Measurements from ENCODE around the gene MYO1D.
"Not testable (repeated sequence)": the region's sequence is repeated elsewhere in the genome, so short reads cannot be mapped to it uniquely, and the experiment has no call there.

Gene MYO1D

GRCh38 chr17:32528825-32529224 lies 348.1 kb downstream of the MYO1D start:
- DNase-seq (ENCODE audit: low read depth) = no peak

- no peak for DNase-seq (ENCODE audit: low read depth)
Observed at GRCh38 chr17:32527146-32527545, 349.8 kb downstream of the MYO1D start.

- DNase-seq (ENCODE audit: low read depth) = no peak
Observed at GRCh38 chr17:32525122-32525521, 351.8 kb downstream of the MYO1D start.

- DNase-seq (ENCODE audit: low read depth) = not testable (repeated sequence)
Observed at GRCh38 chr17:32524553-32524880, 352.4 kb downstream of the MYO1D start.

- peak; percentile 35 for DNase-seq (ENCODE audit: low read depth)
Observed at GRCh38 chr17:32523827-32524552, 352.9 kb downstream of the MYO1D start.

- peak; percentile 35 for DNase-seq (ENCODE audit: low read depth)
Observed at GRCh38 chr17:32523017-32523680, 353.8 kb downstream of the MYO1D start.

- DNase-seq (ENCODE audit: low read depth) = no peak
Observed at GRCh38 chr17:32520737-32521404, 356.1 kb downstream of the MYO1D start.

- peak; percentile 55 for DNase-seq (ENCODE audit: low read depth)
Observed at GRCh38 chr17:32520104-32520701, 356.7 kb downstream of the MYO1D start.

GRCh38 chr17:32519228-32520103 lies 357.5 kb downstream of the MYO1D start:
- peak; percentile 64 for DNase-seq (ENCODE audit: low read depth)

GRCh38 chr17:32518646-32519227 lies 358.2 kb downstream of the MYO1D start:
- no peak for DNase-seq (ENCODE audit: low read depth)

GRCh38 chr17:32517982-32518381 lies 358.9 kb downstream of the MYO1D start:
- no peak for DNase-seq (ENCODE audit: low read depth)

GRCh38 chr17:32516940-32517701 lies 359.8 kb downstream of the MYO1D start:
- DNase-seq (ENCODE audit: low read depth) = no peak

- DNase-seq (ENCODE audit: low read depth) = no peak
Observed at GRCh38 chr17:32516450-32516849, 360.5 kb downstream of the MYO1D start.

GRCh38 chr17:32515677-32516383 lies 361.1 kb downstream of the MYO1D start:
- DNase-seq (ENCODE audit: low read depth) = no peak

- DNase-seq (ENCODE audit: low read depth) = no peak
Observed at GRCh38 chr17:32514606-32515005, 362.3 kb downstream of the MYO1D start.

- no peak for DNase-seq (ENCODE audit: low read depth)
Observed at GRCh38 chr17:32513579-32513978, 363.3 kb downstream of the MYO1D start.

- no peak for DNase-seq (ENCODE audit: low read depth)
Observed at GRCh38 chr17:32512328-32512727, 364.6 kb downstream of the MYO1D start.

- DNase-seq (ENCODE audit: low read depth) = no peak
Observed at GRCh38 chr17:32510466-32510865, 366.5 kb downstream of the MYO1D start.

GRCh38 chr17:32508926-32509325 lies 368.0 kb downstream of the MYO1D start:
- DNase-seq (ENCODE audit: low read depth) = no peak
